ENCODE measurements around the gene FAM163A.

GRCh38 chr1:179781962-179782361, 38.9 kb downstream of the FAM163A start:
- TF ChIP-seq CTCF (IDR thresholded peaks at IDR 0.05; ENCODE audit: borderline replicate concordance, extremely low read depth, low read length, poor library complexity, severe bottlenecking) (no peak), EZH2 (IDR thresholded peaks at IDR 0.05; ENCODE audit: borderline replicate concordance, low read depth, low read length, severe bottlenecking) (no peak)

Measured in DND-41 (cell line).